Measurements from ENCODE around the gene NUP188.

Gene NUP188

GRCh38 chr9:128927731-128928411 lies 19.6 kb upstream of the NUP188 start:
- H3K4me3 ChIP-seq (ENCODE audit: low read depth, low read length): no peak overlapping the region
- ChIA-PET CTCF (interaction anchor here (0.7 to 11.2 kb wide), 46 partner anchors 8 to 295 kb away, joined by 3 to 294 read pairs (median 5); partner anchors contain the start of genes DOLK, ENDOG, NUP188 and SH3GLB2), POLR2A (no interaction called here)
- peak; percentile 83 for TF ChIP-seq CTCF (IDR thresholded peaks at IDR 0.05; ENCODE audit: insufficient read depth, low read length, missing control alignments)
- DNase-seq (ENCODE audit: low read depth, low spot score): no peak

- ChIA-PET CTCF (interaction anchor here (0.7 to 11.2 kb wide), 43 partner anchors 8 to 295 kb away, joined by 3 to 294 read pairs (median 5); partner anchors contain the start of genes DOLK, ENDOG, NUP188 and SH3GLB2), POLR2A (interaction anchor here (0.9 kb wide), 1 partner anchor 48 kb away, joined by 3 read pairs; no protein-coding TSS in a partner anchor)
- DNase-seq (ENCODE audit: low read depth, low spot score): no peak
- TF ChIP-seq CTCF (IDR thresholded peaks at IDR 0.05; ENCODE audit: insufficient read depth, low read length, missing control alignments): no peak
- H3K4me3 ChIP-seq (ENCODE audit: low read depth, low read length): no peak overlapping the region
Measured at GRCh38 chr9:128928624-128929023, 18.9 kb upstream of the NUP188 start.

GRCh38 chr9:128929560-128929959 lies 17.9 kb upstream of the NUP188 start:
- DNase-seq (ENCODE audit: low read depth, low spot score): no peak
- ChIA-PET CTCF (interaction anchor here (0.8 to 11.2 kb wide), 15 partner anchors 7 to 275 kb away, joined by 3 to 294 read pairs (median 16); partner anchors contain the start of genes DOLK, ENDOG, NUP188 and SH3GLB2), POLR2A (interaction anchor here (0.9 kb wide), 1 partner anchor 49 kb away, joined by 3 read pairs; no protein-coding TSS in a partner anchor)
- H3K4me3 ChIP-seq (ENCODE audit: low read depth, low read length): no peak overlapping the region
- no peak for TF ChIP-seq CTCF (IDR thresholded peaks at IDR 0.05; ENCODE audit: insufficient read depth, low read length, missing control alignments)

GRCh38 chr9:128933731-128934130 lies 13.8 kb upstream of the NUP188 start:
- H3K4me3 ChIP-seq (ENCODE audit: low read depth, low read length): no peak overlapping the region
- ChIA-PET CTCF (interaction anchor here (1.0 to 1.2 kb wide), 2 partner anchors 13 to 73 kb away, joined by 3 to 5 read pairs; partner anchors contain the start of gene PHYHD1), POLR2A (no interaction called here)
- DNase-seq (ENCODE audit: low read depth, low spot score): no peak
- no peak for TF ChIP-seq CTCF (IDR thresholded peaks at IDR 0.05; ENCODE audit: insufficient read depth, low read length, missing control alignments)

- no peak overlapping the region for H3K4me3 ChIP-seq (ENCODE audit: low read depth, low read length)
- DNase-seq (ENCODE audit: low read depth, low spot score): no peak
- CTCF ChIA-PET: interaction anchor here (1.1 to 4.2 kb wide), 5 partner anchors 8 to 118 kb away, joined by 3 to 48 read pairs (median 4); partner anchors contain the start of gene PHYHD1
- POLR2A ChIA-PET: no interaction called here
- no peak for TF ChIP-seq CTCF (IDR thresholded peaks at IDR 0.05; ENCODE audit: insufficient read depth, low read length, missing control alignments)
Measured at GRCh38 chr9:128936171-128936865, 11.2 kb upstream of the NUP188 start.

Data from AG04449 (cell line).